Parathyroid adenoma (tissue), 2 donors: ENCODE measurements around the gene MTG2.

ENCODE experiments used
- H2AFZ ChIP-seq: fragments of 300-600 bp; sonication (generic); one replicate; pipeline ENCODE4 v1.7.0; 2017; ENCODE audit warnings: antibody characterized with exemption, mild to moderate bottlenecking
- H3K27ac ChIP-seq: fragments of 300-600 bp; sonication (generic); one replicate; pipeline ENCODE4 v1.7.0; 2017
- H3K27me3 ChIP-seq: fragments of 300-600 bp; sonication (generic); one replicate; pipeline ENCODE4 v1.7.0; 2017; ENCODE audit warnings: low read length; ENCODE audit not compliant: control insufficient read depth, insufficient read depth
- H3K36me3 ChIP-seq: fragments of 300-600 bp; sonication (generic); one replicate; pipeline ENCODE4 v1.7.0; 2017; ENCODE audit warnings: low read length; ENCODE audit not compliant: control insufficient read depth, insufficient read depth
- H3K4me1 ChIP-seq: fragments of 300-600 bp; sonication (generic); one replicate; pipeline ENCODE4 v1.7.0; 2017; ENCODE audit warnings: control low read depth
- H3K4me2 ChIP-seq: fragments of 300-600 bp; sonication (generic); one replicate; pipeline ENCODE4 v1.7.0; 2017; ENCODE audit warnings: low read length
- H3K4me3 ChIP-seq: fragments of 300-600 bp; sonication (generic); one replicate; pipeline ENCODE4 v1.7.0; 2017; ENCODE audit warnings: low read depth, low read length
- H3K79me2 ChIP-seq: fragments of 300-600 bp; sonication (generic); one replicate; pipeline ENCODE4 v1.7.0; 2017; ENCODE audit warnings: control low read depth
- H3K9ac ChIP-seq: fragments of 300-600 bp; sonication (generic); one replicate; pipeline ENCODE4 v1.7.0; 2017; ENCODE audit warnings: mild to moderate bottlenecking
- H3K9me3 ChIP-seq: fragments of 300-600 bp; sonication (generic); one replicate; pipeline ENCODE4 v1.7.0; 2017; ENCODE audit warnings: low read length; ENCODE audit not compliant: control insufficient read depth
- TF ChIP-seq, protein P1 (sequence below): fragments of 300-600 bp; sonication (generic); IDR thresholded peaks from one replicate; pipeline ENCODE4 v1.7.0; 2017; ENCODE audit warnings: antibody characterized with exemption, mild to moderate bottlenecking
- donor health status: primary hyperparathyroidism.

Gene MTG2

GRCh38 chr20:62235001-62235776, 52.4 kb downstream of the MTG2 start:
- Histone ChIP-seq H3K9ac (no peak overlapping the region), H2AFZ (peak overlapping the region; percentile 1), H3K4me3 (no peak overlapping the region), H3K36me3 (no peaks in the 10 kb centered on the region), H3K4me2 (no peak overlapping the region), H3K79me2 (peaks cover 21% of the 10 kb centered on the region), H3K27ac (no peak overlapping the region), H3K27me3 (no peaks in the 10 kb centered on the region), H3K4me1 (peaks cover 29% of the 10 kb centered on the region), H3K9me3 (no peaks in the 10 kb centered on the region)
- TF ChIP-seq, protein P1, sequence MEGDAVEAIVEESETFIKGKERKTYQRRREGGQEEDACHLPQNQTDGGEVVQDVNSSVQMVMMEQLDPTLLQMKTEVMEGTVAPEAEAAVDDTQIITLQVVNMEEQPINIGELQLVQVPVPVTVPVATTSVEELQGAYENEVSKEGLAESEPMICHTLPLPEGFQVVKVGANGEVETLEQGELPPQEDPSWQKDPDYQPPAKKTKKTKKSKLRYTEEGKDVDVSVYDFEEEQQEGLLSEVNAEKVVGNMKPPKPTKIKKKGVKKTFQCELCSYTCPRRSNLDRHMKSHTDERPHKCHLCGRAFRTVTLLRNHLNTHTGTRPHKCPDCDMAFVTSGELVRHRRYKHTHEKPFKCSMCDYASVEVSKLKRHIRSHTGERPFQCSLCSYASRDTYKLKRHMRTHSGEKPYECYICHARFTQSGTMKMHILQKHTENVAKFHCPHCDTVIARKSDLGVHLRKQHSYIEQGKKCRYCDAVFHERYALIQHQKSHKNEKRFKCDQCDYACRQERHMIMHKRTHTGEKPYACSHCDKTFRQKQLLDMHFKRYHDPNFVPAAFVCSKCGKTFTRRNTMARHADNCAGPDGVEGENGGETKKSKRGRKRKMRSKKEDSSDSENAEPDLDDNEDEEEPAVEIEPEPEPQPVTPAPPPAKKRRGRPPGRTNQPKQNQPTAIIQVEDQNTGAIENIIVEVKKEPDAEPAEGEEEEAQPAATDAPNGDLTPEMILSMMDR: no peak

DNA sequence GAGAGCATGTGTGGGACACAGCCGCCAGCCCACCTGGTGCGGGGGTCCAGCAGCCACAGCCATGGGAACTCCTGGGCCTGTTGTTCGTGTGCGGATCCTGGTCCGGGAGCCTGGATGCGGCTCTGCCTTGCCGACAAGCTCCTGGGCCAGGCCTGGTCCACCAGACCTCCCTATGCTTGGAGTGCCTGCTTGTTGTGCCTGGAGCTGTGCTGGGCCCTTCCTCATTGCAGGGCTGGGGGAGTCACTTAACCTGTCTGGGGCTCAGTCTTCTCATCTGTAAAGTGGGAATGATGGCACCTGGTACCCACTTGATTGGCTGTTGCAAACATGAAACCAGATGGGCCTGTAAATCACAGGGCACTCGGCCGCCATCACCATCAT, 52.9 kb downstream of the MTG2 start:
- Histone ChIP-seq H3K79me2 (peaks cover 27% of the 10 kb centered on the region), H3K4me1 (peaks cover 29% of the 10 kb centered on the region), H3K36me3 (no peaks in the 10 kb centered on the region), H3K4me2 (no peak overlapping the region), H2AFZ (no peak overlapping the region), H3K27me3 (no peaks in the 10 kb centered on the region), H3K9me3 (no peaks in the 10 kb centered on the region), H3K27ac (no peak overlapping the region), H3K9ac (no peak overlapping the region), H3K4me3 (no peak overlapping the region)
- TF ChIP-seq, protein P1: no peak

GRCh38 chr20:62236200-62236599, 53.4 kb downstream of the MTG2 start:
- Histone ChIP-seq H3K9ac (no peak overlapping the region), H3K9me3 (no peaks in the 10 kb centered on the region), H3K4me2 (no peak overlapping the region), H3K27ac (no peak overlapping the region), H3K79me2 (peaks cover 31% of the 10 kb centered on the region), H3K4me3 (no peak overlapping the region), H3K36me3 (no peaks in the 10 kb centered on the region), H2AFZ (no peak overlapping the region), H3K27me3 (no peaks in the 10 kb centered on the region), H3K4me1 (peaks cover 29% of the 10 kb centered on the region)
- TF ChIP-seq, protein P1: no peak

GRCh38 chr20:62236766-62237513, 54.1 kb downstream of the MTG2 start:
- Histone ChIP-seq H3K27me3 (no peaks in the 10 kb centered on the region), H3K4me3 (no peak overlapping the region), H3K36me3 (no peaks in the 10 kb centered on the region), H3K79me2 (peaks cover 38% of the 10 kb centered on the region), H3K9me3 (no peaks in the 10 kb centered on the region), H3K27ac (no peak overlapping the region), H2AFZ (peak overlapping the region; percentile 81), H3K4me1 (peaks cover 29% of the 10 kb centered on the region), H3K9ac (no peak overlapping the region), H3K4me2 (no peak overlapping the region)
- TF ChIP-seq, protein P1: no peak
